Measurements from ENCODE around the gene NUP85.
A peak's percentile ranks its signal among the peaks of the same experiment; 100 is the strongest.

- TF ChIP-seq POLR2AphosphoS5 (IDR thresholded peaks at IDR 0.05; ENCODE audit: low read depth, low read length): no peak
- TF ChIP-seq CTCF (IDR thresholded peaks at IDR 0.05 in 2 of 3, conservative IDR thresholded peaks at IDR 0.05 in 1 of 3; ENCODE audit: borderline replicate concordance in 1 of 3, insufficient read depth in 1 of 3, low read depth in 2 of 3, low read length in 2 of 3): no peak
- peak; percentile 48; the same call in 1 of the 2 replicates for TF ChIP-seq SIN3A (IDR thresholded peaks at IDR 0.05; ENCODE audit: low read depth)
- no peak; the same call in 1 of the 2 replicates for TF ChIP-seq MAX (IDR thresholded peaks at IDR 0.05)
- no peak for TF ChIP-seq POLR2A (IDR thresholded peaks at IDR 0.05; ENCODE audit: borderline replicate concordance, extremely low read depth, insufficient read depth, insufficient read length)
- TF ChIP-seq FOSL1 (IDR thresholded peaks at IDR 0.05; ENCODE audit: low read depth): no peak
- no peak for TF ChIP-seq EZH2phosphoT487 (IDR thresholded peaks at IDR 0.05; ENCODE audit: borderline replicate concordance)
- TF ChIP-seq ELF1 (IDR thresholded peaks at IDR 0.05; ENCODE audit: borderline replicate concordance, low read depth): no peak
- no peak for TF ChIP-seq RAD21 (IDR thresholded peaks at IDR 0.05; ENCODE audit: low read depth)
- no peak for TF ChIP-seq SRF (IDR thresholded peaks at IDR 0.05; ENCODE audit: low read depth)
Observed at GRCh38 chr17:75182319-75182568, 23.2 kb upstream of the NUP85 start.
